Upper lobe of right lung (tissue), 1 donor: Measurements from ENCODE around the gene IL19. TPM values are rescaled to one million over a fixed set of nuclear protein-coding genes. Genes with fewer than 3 reads are reported as not detected.

Experiments
- ATAC-seq: fragments of 200-7000 bp; cut with Tn5 transposase; one replicate; pipeline ENCODE4 v1.9.1; 2020; ENCODE audit warnings: mild to moderate bottlenecking, moderate library complexity
- DNase-seq: peaks from one replicate; pipeline ENCODE4 v3.0.0-alpha.2; 2020
- H3K27ac ChIP-seq: fragments of 200-600 bp; one replicate; pipeline ENCODE4 v1.8.0; 2022
- H3K27me3 ChIP-seq: fragments of 200-600 bp; one replicate; pipeline ENCODE4 v1.8.0; 2022; ENCODE audit warnings: mild to moderate bottlenecking
- H3K36me3 ChIP-seq: fragments of 200-600 bp; one replicate; pipeline ENCODE4 v1.8.0; 2022
- H3K4me1 ChIP-seq: fragments of 200-600 bp; one replicate; pipeline ENCODE4 v1.8.0; 2022
- H3K4me3 ChIP-seq: fragments of 200-600 bp; one replicate; pipeline ENCODE4 v1.8.0; 2022; ENCODE audit warnings: mild to moderate bottlenecking
- H3K9me3 ChIP-seq: fragments of 200-600 bp; one replicate; pipeline ENCODE4 v1.8.0; 2022
- CTCF ChIP-seq: fragments of 200-600 bp; IDR thresholded peaks from one replicate; pipeline ENCODE4 v1.8.0; 2022; ENCODE audit warnings: antibody characterized with exemption
- intact Hi-C: fragments of 100-400 bp; cut with DNase I; formaldehyde crosslinking; loops from one replicate; pipeline ENCODE4 v1.11.0; 2022
- total RNA-seq: library from RNA; stranded (reverse); fragmentation: NEBNext Ultra II Directional; extraction: Animal tissue kit (Norgen Biotek cat#: 25700); gene quantifications from one replicate; pipeline ENCODE4 v1.2.1, GENCODE V29; 2021
- donor health status: DM: no; HTN: yes; CAD: no; lungs with severe emphysema.

Gene IL19
- total RNA-seq, 1 donor from 2014 or later: not detected

DNA sequence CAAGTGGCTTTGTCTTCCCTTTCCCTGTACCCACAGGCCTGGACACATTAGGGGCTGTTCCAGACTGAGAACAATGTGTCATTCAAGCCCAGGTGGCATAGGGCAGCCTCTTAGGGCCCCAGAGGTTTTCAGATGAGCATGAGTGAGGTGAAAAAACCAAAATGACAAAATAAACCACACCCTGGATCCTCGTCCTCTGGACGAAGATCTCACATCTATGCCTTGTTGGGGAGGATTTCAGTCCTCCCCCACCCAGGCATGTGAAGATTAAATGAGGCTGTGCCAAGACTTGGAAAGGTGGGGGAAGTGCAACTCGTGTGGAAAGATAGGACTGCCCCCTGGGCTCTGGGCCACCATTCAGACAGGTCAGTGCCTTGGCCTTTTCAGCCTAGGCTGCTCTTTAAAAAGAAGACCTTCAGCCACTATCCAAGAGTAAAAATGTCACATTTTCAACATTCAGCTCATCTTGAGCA, 32.8 kb upstream of the IL19 start:
- Histone ChIP-seq H3K36me3 (peaks cover 16% of the 10 kb centered on the region), H3K4me1 (peaks cover 13% of the 10 kb centered on the region), H3K27me3 (no peaks in the 10 kb centered on the region), H3K9me3 (no peaks in the 10 kb centered on the region), H3K4me3 (no peak overlapping the region), H3K27ac (peak overlapping the region; percentile 9)
- intact Hi-C loops: no loop called here
- DNase-seq (no peak), ATAC-seq (no peak)
- no peak for TF ChIP-seq CTCF

- Histone ChIP-seq H3K4me1 (peaks cover 13% of the 10 kb centered on the region), H3K27ac (no peak overlapping the region), H3K36me3 (peaks cover 9% of the 10 kb centered on the region), H3K9me3 (no peaks in the 10 kb centered on the region), H3K4me3 (no peak overlapping the region), H3K27me3 (no peaks in the 10 kb centered on the region)
- ATAC-seq: peak; percentile 26
- intact Hi-C loops: no loop called here
- TF ChIP-seq CTCF: peak; percentile 33
- no peak for DNase-seq
Observed at GRCh38 chr1:206738370-206739366, 31.9 kb upstream of the IL19 start.

DNA sequence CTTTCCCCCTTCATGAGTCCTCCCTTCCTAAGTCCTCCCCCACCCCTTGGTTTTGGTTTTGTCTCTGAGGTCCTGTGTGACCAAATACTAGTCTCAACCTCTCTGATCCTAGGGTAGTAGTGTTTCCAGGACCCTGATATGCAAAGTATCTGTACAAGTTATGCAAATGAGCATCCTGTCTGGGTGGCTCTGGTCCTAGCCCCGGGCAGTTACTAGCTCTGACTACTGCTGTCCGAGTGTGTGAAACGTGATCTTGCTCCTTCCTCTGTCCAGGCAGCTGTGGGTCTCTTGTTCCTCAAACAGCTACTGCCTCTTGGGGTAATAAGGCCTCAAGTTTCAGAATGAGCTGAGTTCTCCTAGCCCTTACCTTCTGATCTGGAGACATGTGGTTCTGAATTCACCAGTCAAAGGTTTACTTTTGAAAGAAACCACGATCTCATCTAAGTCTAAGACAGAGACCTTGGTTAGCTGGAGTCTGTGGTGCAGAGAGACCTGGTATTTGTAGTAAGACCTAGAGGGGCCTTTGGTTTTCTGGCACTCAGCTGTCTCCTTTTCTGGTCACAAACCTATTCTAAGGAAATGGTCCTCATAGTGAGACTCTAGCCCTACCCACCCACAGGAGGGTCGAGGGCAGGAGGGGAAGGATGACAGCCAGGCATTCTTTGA, 31.0 kb upstream of the IL19 start:
- Histone ChIP-seq H3K27me3 (no peaks in the 10 kb centered on the region), H3K4me3 (no peak overlapping the region), H3K4me1 (peaks cover 13% of the 10 kb centered on the region), H3K27ac (no peak overlapping the region), H3K9me3 (no peaks in the 10 kb centered on the region), H3K36me3 (no peaks in the 10 kb centered on the region)
- peak; percentile 59 for ATAC-seq
- DNase-seq: no peak
- intact Hi-C loops: no loop called here
- TF ChIP-seq CTCF: no peak

DNA sequence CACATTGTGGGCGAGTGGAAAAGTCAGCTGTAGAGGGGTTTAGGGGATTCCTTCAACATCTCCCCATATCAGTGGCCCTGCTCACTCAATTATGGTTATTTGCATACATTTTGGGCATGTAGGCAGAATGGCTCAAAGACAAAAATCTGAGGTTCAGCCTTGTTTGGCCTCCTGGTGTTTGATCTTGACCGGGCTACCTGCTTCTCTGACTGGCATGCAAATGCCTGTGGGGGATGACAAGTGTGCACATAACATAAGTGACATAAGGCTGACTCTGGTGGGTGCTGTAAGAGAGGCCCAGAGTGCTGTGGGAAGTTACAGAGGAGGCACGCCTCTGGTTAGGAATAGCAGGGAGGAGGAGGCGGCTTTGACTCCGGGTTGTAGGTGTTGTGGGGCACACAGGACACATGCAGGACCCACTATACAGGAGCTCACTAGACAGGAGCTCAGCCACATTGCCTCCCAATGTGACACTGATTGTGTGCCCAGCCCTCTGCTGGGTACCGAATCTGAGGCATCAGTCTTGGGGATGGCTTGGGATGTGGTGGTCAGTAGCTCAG, 29.4 kb upstream of the IL19 start:
- ATAC-seq (no peak), DNase-seq (no peak)
- Histone ChIP-seq H3K4me1 (peaks cover 7% of the 10 kb centered on the region), H3K9me3 (no peaks in the 10 kb centered on the region), H3K36me3 (no peaks in the 10 kb centered on the region), H3K4me3 (no peak overlapping the region), H3K27me3 (no peaks in the 10 kb centered on the region), H3K27ac (no peak overlapping the region)
- intact Hi-C loops: no loop called here
- TF ChIP-seq CTCF: no peak

GRCh38 chr1:206742719-206743383, 27.7 kb upstream of the IL19 start:
- H3K27ac ChIP-seq: no peak overlapping the region
- H3K4me3 ChIP-seq: no peak overlapping the region
- intact Hi-C loops: no loop called here
- H3K4me1 ChIP-seq: peaks cover 7% of the 10 kb centered on the region
- ATAC-seq (no peak), DNase-seq (no peak)
- H3K9me3 ChIP-seq: no peaks in the 10 kb centered on the region
- H3K27me3 ChIP-seq: no peaks in the 10 kb centered on the region
- H3K36me3 ChIP-seq: no peaks in the 10 kb centered on the region
- TF ChIP-seq CTCF: no peak
